Measurements from ENCODE around the gene ZNF90.
"Not testable (repeated sequence)": the region's sequence is repeated elsewhere in the genome, so short reads cannot be mapped to it uniquely, and the experiment has no call there.

Gene ZNF90

DNA sequence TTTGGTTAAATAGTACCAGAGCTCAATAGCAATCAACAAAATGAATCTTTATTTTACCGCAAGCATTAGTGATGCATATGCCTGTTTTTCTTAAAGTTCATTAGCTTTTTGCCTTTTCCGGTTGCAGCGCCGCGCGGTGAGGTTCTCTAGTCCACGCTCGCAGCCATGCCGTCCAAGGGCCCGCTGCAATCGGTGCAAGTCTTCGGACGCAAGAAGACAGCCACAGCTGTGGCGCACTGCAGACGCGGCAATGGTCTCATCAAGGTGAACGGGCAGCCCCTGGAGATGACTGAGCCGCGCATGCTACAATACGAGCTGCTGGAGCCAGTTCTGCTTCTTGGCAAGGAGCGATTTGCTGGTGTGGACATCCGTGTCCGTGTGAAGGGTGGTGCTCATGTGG, 47.1 kb downstream of the ZNF90 start:
- no peak for DNase-seq (ENCODE audit: low read depth)
- TF ChIP-seq, protein P1, sequence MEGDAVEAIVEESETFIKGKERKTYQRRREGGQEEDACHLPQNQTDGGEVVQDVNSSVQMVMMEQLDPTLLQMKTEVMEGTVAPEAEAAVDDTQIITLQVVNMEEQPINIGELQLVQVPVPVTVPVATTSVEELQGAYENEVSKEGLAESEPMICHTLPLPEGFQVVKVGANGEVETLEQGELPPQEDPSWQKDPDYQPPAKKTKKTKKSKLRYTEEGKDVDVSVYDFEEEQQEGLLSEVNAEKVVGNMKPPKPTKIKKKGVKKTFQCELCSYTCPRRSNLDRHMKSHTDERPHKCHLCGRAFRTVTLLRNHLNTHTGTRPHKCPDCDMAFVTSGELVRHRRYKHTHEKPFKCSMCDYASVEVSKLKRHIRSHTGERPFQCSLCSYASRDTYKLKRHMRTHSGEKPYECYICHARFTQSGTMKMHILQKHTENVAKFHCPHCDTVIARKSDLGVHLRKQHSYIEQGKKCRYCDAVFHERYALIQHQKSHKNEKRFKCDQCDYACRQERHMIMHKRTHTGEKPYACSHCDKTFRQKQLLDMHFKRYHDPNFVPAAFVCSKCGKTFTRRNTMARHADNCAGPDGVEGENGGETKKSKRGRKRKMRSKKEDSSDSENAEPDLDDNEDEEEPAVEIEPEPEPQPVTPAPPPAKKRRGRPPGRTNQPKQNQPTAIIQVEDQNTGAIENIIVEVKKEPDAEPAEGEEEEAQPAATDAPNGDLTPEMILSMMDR (IDR thresholded peaks at IDR 0.05; ENCODE audit: insufficient read depth, low read depth, low read length, missing control alignments): no peak
- H3K4me3 ChIP-seq (ENCODE audit: low read depth, low read length): no peak overlapping the region

DNA sequence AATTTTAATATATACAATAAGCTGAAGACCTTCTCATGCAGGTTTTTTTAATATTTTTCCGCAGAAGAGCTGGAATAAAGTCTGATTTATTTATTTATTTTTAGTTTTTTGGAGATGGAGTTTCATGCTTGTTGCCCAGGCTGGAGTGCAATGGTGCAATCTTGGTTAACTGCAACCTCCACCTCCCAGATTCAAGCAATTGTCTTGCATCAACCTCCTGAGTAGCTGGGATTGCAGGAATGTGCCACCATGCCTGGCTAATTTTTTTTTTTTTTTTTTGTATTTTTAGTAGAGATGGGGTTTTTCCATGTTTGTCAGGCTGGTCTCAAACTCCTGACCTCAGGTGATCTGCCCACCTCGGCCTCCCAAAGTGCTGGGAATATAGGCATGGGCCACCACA, 55.1 kb downstream of the ZNF90 start:
- H3K4me3 ChIP-seq (ENCODE audit: low read depth, low read length): not testable (repeated sequence)

DNA sequence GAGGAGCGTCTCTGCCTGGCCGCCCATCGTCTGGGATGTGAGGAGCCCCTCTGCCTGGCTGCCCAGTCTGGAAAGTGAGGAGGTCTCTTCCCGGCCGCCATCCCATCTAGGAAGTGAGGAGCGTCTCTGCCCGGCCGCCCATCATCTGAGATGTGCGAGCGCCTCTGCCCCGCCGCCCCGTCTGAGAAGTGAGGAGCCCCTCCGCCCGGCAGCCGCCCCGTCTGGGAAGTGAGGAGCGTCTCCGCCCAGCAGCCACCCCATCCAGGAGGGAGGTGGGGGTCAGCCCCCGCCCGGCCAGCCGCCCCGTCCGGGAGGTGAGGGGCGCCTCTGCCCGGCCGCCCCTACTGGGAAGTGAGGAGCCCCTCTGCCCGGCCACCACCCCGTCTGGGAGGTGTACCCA, 59.9 kb downstream of the ZNF90 start:
- not testable (repeated sequence) for H3K4me3 ChIP-seq (ENCODE audit: low read depth, low read length); DNase-seq (ENCODE audit: low read depth)

More for the DNA sequence above, 55.1 kb downstream of the ZNF90 start:
- not testable (repeated sequence) for DNase-seq (ENCODE audit: low read depth)

DNA sequence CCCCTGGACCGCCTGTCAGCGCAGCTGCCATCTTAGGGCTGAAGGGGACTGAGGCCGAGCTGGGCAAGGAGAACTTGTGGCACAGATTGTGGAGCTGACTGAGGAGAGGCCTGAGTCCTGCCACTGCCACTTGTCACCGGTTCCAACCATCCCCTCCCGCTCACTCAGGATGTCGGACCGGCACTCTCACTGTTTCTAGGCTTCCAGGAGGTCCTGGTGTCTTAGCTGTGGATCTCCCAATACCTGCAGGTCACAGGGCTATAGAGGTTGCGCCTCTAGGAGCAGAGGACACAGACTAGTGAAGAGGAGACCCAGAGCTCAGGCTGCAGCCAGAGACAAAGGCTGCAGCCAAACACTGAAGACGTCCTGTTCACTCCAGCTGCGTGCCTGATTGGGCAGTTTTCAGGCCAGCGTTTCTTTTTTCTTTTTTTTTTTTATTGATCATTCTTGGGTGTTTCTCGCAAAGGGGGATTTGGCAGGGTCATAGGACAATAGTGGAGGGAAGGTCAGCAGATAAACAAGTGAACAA, 73.9 kb downstream of the ZNF90 start:
- H3K4me3 ChIP-seq (ENCODE audit: low read depth, low read length): no peak overlapping the region
- TF ChIP-seq, protein P1 (IDR thresholded peaks at IDR 0.05; ENCODE audit: insufficient read depth, low read depth, low read length, missing control alignments): no peak
- no peak for DNase-seq (ENCODE audit: low read depth)

DNA sequence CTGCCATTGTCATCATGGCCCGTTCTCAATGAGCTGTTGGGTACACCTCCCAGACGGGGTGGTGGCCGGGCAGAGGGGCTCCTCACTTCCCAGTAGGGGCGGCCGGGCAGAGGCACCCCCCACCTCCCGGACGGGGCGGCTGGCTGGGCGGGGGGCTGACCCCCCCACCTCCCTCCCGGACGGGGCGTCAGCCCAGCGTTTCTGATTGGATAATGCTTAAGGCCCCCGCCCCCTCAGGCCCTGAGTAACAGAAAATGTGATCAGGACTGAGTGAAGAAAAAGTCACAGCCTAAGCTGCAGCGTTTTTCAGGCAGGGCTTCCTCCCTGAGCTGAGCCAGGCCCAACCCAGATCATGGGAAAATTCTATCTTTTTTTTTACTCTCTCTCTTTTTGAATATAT, 74.7 kb downstream of the ZNF90 start:
- not testable (repeated sequence) for H3K4me3 ChIP-seq (ENCODE audit: low read depth, low read length); DNase-seq (ENCODE audit: low read depth)

DNA sequence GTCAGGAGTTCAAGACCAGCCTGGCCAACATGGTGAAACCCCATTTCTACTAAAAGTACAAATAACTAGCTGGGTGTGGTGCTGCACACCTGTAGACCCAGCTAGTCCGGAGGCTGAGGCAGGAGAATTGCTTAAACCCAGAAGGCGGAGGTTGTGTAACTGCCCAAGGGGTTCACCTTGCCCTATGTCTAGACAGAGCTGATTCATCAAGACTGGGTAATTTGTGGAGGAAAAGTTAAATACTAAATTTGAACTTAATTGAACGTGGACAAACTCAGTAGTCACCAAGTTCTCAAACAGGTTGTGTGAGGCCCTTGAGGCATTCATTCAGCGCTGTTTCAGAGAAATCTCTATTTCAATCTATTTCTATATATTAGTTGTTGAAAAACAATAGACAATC, 75.5 kb downstream of the ZNF90 start:
- TF ChIP-seq, protein P1 (IDR thresholded peaks at IDR 0.05; ENCODE audit: insufficient read depth, low read depth, low read length, missing control alignments): no peak
- no peak overlapping the region for H3K4me3 ChIP-seq (ENCODE audit: low read depth, low read length)
- no peak for DNase-seq (ENCODE audit: low read depth)

DNA sequence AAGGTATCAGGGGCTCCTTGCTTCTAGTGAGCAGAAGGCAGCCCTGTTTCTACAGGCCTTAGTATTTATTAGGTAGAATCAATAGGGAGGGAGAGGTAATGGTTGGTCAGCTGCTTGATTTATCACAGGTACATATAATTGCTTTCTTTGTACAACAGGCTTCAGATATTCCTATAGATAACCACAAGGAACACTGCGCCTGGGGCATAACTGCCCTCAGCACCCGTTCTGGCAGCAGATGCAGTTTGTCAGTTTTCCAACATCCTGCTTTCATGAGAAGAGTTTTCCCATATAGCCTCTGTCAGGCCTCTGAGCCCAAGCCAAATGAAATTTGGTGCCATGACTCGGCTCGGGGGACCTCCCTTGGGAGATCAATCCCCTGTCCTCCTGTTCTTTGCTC, 76.8 kb downstream of the ZNF90 start:
- no peak for DNase-seq (ENCODE audit: low read depth)
- no peak overlapping the region for H3K4me3 ChIP-seq (ENCODE audit: low read depth, low read length)
- TF ChIP-seq, protein P1 (IDR thresholded peaks at IDR 0.05; ENCODE audit: insufficient read depth, low read depth, low read length, missing control alignments): no peak

DNA sequence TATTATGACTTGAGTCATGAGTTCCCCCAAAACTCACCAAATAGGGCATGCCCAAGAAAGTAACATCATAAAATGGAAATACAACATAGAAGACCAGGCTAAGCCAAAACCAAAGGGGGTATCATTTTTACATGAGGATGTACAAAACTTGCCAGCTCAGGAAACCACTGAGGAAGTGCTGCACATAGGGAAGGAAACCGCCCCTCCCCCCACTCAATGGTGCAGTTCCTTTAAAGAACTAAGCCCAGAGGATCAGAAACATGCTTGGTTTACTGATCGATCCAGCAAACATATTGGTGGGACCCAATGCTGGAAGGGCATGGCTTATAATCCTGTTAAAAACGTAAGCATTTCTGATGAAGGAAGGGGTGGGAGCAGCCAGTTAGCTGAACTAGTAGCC, 85.0 kb downstream of the ZNF90 start:
- H3K4me3 ChIP-seq (ENCODE audit: low read depth, low read length): no peak overlapping the region
- TF ChIP-seq, protein P1 (IDR thresholded peaks at IDR 0.05; ENCODE audit: insufficient read depth, low read depth, low read length, missing control alignments): no peak
- DNase-seq (ENCODE audit: low read depth): no peak

DNA sequence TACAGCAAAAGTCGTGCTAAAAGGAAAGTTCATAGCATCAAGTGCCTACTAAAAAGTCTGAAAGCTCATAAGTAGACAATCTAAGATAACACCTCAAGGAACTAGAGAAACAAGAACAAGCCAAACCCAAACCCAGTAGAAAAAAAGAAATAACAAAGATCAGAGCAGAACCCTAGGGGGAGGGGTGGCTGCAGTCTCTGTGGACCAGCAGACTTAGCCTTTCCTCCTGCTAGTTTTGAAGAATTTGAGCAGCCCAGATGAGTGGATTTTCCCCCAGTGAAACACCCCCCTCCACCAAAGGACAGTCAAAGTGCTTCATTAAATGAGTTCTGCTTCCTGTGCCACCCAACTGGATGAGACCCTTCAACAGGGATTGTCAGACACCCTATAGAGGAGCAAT, 86.7 kb downstream of the ZNF90 start:
- no peak overlapping the region for H3K4me3 ChIP-seq (ENCODE audit: low read depth, low read length)
- TF ChIP-seq, protein P1 (IDR thresholded peaks at IDR 0.05; ENCODE audit: insufficient read depth, low read depth, low read length, missing control alignments): no peak
- DNase-seq (ENCODE audit: low read depth): no peak

All from GM12865 (cell line).